Activated CD4-positive, alpha-beta T cell treated with anti-CD3 and anti-CD28 coated beads for 4 hours (primary cell): ENCODE measurements around the gene SMIM8.
"Not testable (repeated sequence)": the region's sequence is repeated elsewhere in the genome, so short reads cannot be mapped to it uniquely, and the experiment has no call there.

Source experiments
- DNase-seq, 2 donors: peaks; one replicate each; pipeline ENCODE4 v3.0.0-alpha.2; 2020

Gene SMIM8, protein sequence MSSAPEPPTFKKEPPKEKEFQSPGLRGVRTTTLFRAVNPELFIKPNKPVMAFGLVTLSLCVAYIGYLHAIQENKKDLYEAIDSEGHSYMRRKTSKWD

DNA sequence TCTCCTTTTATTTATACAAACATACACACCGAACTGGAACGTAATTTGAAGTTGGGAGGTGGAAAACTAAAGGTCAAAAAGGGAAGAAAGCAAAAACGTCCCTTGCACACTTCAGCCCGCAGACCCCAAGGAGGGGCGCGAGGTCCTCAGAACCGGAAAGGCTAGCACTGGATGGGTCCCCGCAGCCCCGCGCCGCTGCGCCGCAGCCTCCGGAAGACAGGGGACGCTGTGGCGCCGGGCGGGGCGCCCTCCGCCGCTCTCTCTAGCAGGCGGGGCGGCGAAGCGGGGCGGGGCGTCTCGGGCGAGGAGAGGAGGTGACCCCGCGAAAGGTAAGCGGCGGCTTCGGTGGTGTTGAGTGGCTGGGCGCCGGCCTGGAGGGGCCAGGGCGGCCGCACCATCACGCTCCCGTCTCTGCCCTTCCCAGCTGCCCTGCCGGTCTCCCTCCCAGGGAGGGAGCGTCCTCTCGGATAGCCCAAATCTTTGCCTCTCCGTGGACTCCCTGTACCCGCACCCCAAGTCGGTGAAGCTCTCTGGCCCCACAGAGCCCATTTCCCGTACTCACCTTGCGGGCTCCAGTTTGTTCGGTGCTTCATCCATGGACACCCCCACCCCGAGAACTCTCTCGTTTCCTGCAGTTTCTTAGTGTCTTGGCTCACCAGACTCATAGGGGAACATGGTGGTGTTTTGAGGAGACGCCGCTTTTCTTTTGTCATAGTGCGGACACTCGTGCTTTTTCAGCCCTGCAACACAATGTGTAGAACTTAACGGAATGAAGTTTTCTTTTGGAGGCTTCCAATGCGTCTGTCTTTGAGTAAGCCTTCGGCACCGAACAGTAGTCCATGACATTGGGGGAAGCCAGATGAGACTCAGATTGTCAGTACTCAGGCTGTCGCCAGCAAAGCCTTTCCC is at the start of gene SMIM8:
Gene SMIM8 (plus strand): TSS at position 285 of the 909 bp plus-strand sequence. CDS start 14,444 bp downstream, outside the sequence.
- DNase-seq = peak; percentile 82 to 85

DNA sequence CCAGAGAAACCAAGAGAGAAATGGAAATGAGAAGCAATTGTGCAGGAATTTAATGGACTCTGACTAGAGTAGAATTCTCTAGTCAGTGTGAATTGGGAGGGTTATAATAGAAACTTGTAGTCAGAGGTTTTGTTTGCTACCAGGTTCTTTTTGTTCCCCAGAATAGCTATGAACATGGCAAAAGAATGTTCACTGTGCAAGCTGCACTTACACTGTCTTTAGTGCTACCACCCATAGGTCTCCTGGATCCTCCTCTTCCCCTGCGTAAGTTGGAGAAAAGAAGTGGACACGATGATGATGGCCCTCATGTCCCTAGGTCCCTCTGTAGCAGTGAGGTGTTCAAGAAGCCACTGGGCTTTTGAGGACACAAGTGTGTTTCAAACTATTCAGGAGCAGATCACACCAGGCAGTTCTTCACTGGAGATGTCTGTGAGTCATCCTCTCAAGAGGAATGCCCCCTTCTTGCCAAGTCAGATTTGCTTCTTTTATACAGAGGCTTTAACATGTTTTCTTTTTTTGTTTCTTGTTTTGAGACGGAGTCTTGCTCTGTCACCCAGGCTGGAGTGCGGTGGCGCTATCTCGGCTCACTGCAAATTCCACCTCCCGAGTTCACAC is 47.6 kb upstream of the SMIM8 start:
- no peak for DNase-seq

GRCh38 chr6:87276624-87277023 is 45.8 kb upstream of the SMIM8 start:
- DNase-seq = no peak

DNA sequence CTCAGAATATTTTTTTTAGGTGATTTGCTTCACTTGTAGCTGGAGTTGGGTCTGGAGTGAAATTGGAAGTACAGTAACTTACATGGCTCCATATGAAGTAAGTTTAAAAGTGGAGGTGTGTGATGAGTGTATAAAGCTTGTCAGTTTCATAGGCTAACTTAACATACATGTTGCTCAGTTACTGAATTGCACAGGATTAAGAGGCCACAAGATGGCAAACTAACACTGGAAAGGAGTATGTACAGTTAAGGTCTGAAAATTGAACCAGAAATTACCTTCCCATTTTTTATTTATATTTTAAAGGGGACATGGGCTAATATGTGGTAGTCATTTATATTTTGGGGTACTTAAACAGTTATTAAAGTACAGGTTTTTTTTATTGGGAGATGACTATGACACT is 45.3 kb upstream of the SMIM8 start:
- no peak for DNase-seq

GRCh38 chr6:87279196-87279595 is 43.2 kb upstream of the SMIM8 start:
- DNase-seq = peak in 1 of 2 donors; percentile 1

GRCh38 chr6:87281426-87281825 is 41.0 kb upstream of the SMIM8 start:
- DNase-seq = no peak

- DNase-seq = no peak
Measured at GRCh38 chr6:87282743-87283142, 39.6 kb upstream of the SMIM8 start.

DNA sequence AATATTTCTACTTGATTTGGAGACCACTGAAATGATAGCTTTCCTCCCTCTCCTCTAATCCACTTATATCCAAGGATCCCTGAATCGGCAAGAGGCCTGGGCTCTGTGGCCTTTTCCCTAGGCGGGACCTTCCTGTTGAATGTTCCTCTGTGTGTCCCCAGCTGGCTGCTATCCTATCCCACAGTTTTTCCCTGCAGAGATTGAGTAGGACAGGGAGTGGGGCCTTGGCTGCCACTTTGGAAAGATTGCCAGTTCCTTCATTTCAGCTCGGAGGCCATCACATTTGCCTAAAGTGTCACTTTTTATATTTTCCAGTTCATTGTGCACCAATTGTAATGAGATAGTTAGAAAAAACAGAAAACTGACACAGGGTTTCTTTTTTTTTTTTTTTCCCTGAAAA is 38.9 kb upstream of the SMIM8 start:
- DNase-seq = no peak

GRCh38 chr6:87287251-87287650 is 35.1 kb upstream of the SMIM8 start:
- DNase-seq = no peak

- no peak for DNase-seq
Measured at GRCh38 chr6:87289571-87289970, 32.8 kb upstream of the SMIM8 start.

DNA sequence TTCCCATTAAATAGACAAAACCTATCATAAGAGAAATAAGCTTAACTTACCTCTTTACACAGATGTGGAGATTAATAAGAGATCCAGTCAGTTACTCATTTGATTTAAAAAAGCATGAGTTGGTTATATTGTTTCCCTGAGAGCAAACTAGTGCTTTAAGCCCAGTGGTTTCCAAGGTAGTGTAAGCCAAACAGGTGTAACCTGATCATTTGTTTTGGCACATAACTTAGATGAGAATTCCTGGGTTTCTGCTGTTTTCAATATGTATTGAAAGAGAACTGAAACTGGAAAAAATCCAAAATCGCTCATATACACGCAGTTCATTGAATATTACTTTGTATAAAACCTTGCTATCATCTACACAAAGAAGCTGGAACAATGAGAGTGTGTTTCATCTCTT is 30.5 kb upstream of the SMIM8 start:
- no peak for DNase-seq

DNA sequence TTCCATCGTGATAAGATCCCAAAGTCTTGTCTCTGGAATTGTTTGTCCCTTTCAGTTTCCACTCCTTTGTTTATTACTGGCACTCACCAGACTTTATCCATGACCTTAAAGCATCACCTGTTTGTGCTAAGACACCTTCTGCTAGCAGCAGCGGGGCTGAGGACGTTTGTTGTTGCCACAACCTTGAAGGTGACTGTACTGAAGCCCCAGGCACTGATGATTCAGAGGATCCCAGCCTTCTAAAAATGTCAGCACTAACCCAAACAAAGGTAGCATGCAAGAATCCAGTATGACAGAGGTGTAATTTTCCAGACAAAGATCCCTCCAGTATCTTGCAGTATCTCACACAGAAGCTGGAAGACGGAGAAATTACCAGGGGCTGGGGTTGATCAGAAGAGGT is 28.9 kb upstream of the SMIM8 start:
- DNase-seq = no peak

DNA sequence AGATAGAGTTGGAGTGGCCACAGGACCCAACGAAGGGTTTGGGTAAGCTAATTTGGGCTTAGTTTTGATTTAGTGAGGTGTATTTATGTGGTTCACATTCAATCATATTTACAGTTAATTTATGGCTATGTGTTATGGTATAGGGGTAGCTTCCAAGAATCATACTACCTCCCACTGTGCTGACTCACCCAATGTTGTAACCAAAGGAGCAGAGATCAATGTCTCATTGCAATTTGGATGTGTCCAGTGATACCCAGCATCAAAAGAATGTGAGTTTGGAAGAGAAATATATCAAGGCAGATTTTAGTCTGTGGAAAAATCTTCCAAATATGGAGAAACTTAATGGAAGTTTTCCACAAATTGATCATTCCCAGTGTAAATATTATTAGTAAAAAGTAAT is 25.3 kb upstream of the SMIM8 start:
- no peak for DNase-seq

GRCh38 chr6:87301277-87301676 is 21.1 kb upstream of the SMIM8 start:
- not testable (repeated sequence) for DNase-seq

- no peak for DNase-seq
Measured at GRCh38 chr6:87308970-87309369, 13.4 kb upstream of the SMIM8 start.

DNA sequence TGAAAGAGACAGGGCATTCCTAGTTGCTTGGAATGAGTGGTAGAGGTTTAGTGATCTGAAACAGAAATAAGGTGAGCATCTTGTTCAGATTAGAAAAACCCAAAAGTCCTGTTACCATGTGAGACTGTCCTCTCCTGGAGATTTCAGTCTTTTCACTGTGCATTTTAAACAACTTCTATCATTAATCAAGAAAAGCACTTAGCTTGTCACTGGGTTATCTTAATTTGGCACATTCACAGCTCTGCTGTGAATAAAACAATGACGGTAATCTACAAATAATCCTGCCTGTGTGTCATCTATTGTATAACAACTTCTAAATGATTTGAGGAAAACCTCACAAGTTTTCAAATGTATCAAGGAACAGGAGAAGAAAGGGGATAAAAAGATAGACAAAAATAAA is 9.5 kb upstream of the SMIM8 start:
- DNase-seq = no peak

DNA sequence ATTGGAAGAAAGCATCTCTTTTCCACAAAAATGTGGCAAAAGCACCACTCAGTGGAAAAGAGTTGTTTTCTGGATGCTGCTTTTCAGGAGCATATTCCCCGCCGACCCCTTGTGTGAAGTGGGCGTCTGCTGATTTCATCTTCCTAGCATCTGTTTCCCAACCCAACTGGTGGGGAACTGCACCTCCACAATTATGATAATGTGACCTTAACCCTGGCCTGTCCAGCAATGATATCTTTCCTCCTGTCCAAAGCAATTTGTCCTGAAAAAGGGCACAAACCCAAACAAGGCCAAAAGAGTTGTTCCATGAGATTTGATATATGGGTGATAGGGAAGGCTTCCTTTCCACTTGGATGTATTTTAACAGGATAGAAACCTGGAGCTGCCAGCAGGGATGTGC is 7.3 kb upstream of the SMIM8 start:
- no peak for DNase-seq

DNA sequence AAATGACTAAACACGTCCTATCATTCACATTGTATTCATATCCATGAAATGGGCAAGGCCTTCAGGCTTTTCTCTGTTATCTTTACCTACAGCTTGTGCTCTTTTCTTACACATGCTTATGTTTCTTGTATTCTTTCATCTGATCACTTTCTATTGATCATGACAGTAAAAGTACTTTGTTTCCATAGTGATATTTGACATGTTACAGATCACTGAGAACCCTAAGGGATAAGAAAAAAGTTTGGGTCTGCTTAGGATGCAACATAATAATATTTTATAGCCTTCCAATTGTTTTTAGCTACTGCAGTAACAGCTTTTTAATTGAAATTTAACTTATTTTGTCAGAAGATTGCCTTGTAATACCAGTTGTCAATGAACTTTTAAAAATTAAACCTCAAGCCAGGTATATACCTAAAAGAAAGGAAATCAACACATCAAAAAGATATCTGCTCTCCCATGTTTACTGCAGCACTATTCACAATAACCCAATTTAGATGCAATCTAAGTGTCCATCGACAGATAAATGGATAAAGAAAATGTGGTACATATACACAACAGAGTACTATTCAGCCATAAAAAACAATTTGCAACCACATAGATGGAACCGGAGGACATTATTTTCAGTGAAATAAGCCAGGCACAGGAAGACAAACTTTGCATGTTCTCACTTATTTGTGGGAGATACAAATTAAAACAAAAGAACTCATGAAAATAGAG is 3.0 kb upstream of the SMIM8 start:
- DNase-seq = no peak

DNA sequence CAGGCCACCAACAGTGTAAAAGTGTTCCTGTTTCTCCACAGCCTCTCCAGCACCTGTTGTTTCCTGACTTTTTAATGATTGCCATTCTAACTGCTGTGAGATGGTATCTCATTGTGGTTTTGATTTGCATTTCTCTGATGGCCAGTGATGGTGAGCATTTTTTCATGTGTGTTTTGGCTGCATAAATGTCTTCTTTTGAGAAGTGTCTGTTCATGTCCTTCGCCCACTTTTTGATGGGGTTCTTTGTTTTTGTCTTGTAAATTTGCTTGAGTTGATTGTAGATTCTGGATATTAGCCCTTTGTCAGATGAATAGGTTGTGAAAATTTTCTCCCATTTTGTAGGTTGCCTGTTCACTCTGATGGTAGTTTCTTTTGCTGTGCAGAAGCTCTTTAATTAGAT is 1.5 kb downstream of the SMIM8 start:
- not testable (repeated sequence) for DNase-seq

GRCh38 chr6:87330961-87331360 is 8.6 kb downstream of the SMIM8 start:
- DNase-seq = no peak

GRCh38 chr6:87333033-87333432 is 10.6 kb downstream of the SMIM8 start:
- DNase-seq = no peak

DNA sequence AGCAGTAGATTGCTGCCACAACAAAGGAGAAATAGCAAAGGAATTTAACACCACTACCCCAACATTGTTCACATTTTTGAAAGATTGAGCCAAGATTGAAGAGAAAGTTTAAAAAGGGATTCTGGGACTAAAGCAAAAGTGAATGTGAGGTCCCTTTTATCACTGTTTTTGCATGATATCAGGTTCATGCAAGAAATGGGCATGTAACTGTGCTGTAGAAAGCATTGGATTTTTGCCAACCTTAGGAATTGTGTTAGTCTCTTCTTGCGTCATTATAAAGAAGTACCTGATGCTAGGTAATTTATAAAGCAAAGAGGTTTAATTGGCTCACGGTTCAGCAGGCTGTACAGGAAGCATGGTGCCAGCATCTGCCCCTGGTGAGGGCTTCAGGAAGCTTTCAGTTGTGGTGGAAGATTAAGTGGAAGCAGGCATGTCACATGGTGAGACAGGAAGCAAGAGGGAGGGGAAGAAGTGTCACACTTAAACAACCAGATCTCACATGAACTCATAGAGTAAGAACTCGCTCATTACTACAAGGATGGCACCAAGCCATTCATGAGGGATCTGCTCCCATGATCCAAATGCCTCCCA is 11.3 kb downstream of the SMIM8 start:
- DNase-seq = no peak

DNA sequence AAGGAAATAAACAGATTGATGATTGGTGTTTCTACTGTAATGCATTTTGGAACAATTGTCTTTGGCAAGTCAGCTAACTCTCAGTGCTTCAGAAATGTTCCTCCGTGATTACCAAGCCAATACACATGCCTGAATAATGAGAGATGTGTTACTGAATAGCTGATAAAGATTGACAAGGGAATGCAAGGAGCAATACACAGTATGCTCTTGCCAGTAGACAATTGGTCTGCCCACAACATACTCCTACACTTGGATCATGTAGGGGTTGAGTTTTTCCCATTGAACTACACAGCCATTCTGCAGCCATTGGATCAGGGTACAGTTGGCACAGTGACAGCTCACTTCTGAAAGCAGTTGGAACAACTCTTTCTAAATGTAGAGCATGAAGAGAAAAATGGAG is 12.3 kb downstream of the SMIM8 start:
- DNase-seq = no peak
